Measurements from ENCODE around the gene PRSS53.

PRSS53 gene

GRCh38 chr16:31093132-31093703 lies 4.5 kb upstream of the PRSS53 start:
- peak; percentile 8 for DNase-seq

DNA sequence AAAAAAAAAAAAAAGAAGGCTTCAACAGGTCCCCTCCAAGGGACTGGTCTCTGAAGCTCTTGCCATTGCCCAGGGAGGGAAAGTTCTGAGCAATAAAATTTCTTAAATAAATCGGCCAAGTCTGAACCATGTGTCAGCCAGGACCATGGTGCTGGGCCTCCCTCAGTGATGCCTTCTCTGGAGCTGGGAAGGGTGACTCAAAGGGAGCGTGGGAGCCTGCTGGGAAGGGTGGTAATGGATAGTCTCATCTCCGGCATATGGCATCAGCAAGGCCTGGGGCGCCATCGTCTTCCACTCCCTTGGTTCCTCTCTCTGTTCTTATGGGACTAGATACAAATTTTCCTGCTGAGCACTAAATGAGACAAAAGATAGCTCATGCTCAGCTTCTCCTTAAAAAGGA lies 3.6 kb upstream of the PRSS53 start:
- no peak for DNase-seq

- no peak for DNase-seq
These were observed 1.8 kb upstream of the PRSS53 start for GRCh38 chr16:31090540-31090939.

DNA sequence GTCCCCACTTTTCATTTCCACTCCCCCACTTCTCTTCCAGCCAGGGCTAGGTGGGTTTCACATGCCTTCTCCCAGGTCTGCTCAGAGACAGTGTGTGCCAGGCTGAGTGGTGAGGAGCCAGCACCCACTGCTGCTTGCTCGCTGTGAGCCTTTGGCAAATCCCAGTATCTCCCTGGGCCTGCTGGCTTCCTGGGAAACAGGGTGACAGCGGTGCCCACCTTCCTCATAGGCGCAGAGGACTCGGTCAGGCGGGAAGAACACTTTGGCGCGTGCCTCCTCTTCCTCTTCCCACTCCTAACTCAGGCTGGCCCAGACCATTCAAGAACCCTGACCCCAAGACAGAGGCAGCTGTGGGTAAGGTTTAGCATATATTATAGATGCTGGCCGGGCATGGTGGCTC lies 456 bp upstream of the PRSS53 start:
- DNase-seq = no peak

- DNase-seq = no peak
These were observed 772 bp downstream of the PRSS53 start for GRCh38 chr16:31087971-31088370.

DNA sequence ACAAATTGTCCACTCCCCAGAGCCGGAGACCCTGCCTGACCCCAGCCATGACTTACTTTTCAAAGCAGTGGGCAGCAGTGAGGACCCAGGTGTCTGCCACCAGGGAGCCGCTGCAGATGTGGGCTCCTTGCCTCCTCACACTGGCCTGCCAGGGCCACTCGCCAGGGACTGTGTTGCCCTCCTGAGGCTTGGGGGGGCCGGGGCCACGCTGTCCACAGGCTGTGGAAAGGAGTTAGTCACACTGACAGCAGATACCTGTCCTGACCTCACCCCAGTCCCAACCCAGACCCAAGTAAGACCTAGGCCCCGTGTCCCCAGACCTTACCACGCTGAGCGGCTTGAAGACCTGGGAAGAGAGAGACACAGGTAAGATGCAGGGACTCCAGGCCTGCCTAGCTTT lies 1.3 kb downstream of the PRSS53 start:
- DNase-seq = no peak

- DNase-seq = no peak
These were observed 2.2 kb downstream of the PRSS53 start for GRCh38 chr16:31086629-31086906.

GRCh38 chr16:31085873-31086628 lies 2.7 kb downstream of the PRSS53 start:
- DNase-seq = no peak

- no peak for DNase-seq
These were observed 3.3 kb downstream of the PRSS53 start for GRCh38 chr16:31085411-31085810.

GRCh38 chr16:31084584-31085302 lies 4.0 kb downstream of the PRSS53 start:
- DNase-seq = no peak

DNA sequence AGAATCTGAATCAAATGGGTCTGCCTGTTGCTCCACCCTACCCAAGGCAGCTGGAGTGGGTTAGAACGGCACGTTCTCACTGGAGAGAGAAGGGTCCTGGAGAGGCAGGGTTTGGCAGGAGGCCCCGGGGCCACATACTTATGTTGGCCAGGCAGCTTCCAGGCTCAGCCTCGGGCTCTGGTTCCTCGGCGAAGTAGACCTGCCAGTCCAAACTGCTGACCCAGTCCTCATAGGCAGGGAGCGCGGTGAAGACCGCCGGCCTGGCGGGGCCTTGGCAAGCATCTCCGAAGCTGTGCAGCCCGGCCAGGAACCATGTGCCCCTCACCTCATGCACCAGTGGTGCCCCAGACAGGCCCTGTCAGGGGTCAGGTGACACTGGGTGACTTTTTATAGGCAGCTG lies 4.8 kb downstream of the PRSS53 start:
- DNase-seq = no peak

GRCh38 chr16:31083556-31083955 lies 5.2 kb downstream of the PRSS53 start:
- DNase-seq = no peak

GRCh38 chr16:31083081-31083480 lies 5.7 kb downstream of the PRSS53 start:
- DNase-seq = no peak

DNA sequence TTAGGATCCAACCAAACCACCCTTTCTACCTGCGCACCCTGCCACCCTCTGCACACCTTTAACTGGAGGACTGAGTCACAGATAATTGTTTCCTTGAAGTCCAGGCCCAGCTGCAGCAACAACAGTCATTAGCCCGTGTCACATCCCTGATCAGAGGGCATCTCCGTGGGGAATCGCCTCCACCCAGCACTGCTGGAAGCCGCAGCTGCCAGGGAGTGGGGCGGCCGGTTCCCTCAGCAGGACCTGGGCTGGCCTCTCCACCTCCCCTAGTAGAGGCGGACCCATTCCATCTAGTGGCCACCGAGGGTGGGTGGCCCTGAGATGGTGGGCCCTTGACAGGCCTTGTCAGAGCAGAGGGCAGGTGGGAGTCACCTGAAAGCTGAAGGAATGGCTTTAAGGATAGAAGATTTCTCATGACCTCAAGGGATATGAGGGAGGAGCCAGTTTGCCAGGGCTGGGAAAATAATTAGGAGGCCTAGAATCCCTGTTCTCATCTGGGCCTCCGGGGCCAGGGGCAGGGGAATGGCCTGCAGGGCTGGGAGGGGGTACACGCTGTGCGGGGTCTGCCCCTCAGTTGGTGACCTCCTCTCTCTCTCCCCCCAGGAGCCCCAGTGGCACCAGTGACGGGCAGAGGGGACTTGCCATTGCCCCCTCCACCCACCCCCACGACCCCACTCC lies 6.2 kb downstream of the PRSS53 start:
- no peak for DNase-seq

- DNase-seq = no peak
These were observed 7.1 kb downstream of the PRSS53 start for GRCh38 chr16:31081428-31082351.

DNA sequence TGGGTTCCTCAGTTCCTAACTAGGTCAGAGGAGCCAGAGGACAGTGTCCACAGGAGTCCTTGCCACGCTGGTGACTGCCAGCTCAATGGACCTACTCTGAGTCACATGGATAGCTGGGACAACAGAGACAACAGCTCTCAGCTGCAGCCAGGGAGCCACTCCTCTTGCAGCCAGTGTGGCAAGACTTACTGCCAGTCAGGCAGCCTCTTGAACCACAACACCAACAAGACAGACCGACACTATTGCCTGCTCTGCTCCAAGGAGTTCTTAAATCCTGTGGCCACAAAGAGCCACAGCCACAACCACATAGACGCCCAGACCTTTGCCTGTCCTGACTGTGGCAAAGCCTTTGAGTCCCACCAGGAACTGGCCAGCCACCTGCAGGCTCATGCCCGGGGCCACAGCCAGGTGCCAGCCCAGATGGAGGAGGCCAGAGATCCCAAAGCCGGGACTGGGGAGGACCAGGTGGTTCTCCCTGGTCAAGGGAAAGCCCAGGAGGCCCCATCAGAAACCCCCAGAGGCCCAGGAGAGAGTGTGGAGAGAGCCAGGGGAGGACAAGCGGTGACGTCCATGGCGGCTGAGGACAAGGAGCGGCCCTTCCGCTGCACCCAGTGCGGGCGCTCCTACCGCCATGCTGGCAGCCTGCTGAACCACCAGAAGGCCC lies 7.9 kb downstream of the PRSS53 start:
- DNase-seq = no peak

GRCh38 chr16:31080035-31080629 lies 8.6 kb downstream of the PRSS53 start:
- DNase-seq = no peak

DNA sequence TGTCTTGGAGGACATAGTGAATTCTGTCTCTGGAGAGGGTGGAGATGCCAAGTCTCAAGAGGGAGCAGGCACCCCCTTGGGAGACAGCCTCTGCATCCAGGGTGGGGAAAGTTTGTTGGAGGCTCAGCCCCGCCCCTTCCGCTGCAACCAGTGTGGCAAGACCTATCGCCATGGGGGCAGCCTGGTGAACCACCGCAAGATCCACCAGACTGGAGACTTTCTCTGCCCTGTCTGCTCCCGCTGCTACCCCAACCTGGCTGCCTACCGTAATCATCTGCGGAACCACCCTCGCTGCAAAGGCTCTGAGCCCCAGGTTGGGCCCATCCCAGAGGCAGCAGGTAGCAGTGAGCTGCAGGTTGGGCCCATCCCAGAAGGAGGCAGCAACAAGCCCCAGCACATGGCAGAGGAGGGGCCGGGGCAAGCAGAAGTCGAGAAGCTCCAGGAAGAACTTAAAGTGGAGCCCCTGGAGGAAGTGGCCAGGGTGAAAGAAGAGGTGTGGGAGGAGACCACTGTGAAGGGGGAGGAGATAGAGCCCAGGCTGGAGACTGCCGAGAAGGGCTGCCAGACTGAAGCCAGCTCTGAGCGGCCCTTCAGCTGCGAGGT lies 9.3 kb downstream of the PRSS53 start:
- no peak for DNase-seq

DNA sequence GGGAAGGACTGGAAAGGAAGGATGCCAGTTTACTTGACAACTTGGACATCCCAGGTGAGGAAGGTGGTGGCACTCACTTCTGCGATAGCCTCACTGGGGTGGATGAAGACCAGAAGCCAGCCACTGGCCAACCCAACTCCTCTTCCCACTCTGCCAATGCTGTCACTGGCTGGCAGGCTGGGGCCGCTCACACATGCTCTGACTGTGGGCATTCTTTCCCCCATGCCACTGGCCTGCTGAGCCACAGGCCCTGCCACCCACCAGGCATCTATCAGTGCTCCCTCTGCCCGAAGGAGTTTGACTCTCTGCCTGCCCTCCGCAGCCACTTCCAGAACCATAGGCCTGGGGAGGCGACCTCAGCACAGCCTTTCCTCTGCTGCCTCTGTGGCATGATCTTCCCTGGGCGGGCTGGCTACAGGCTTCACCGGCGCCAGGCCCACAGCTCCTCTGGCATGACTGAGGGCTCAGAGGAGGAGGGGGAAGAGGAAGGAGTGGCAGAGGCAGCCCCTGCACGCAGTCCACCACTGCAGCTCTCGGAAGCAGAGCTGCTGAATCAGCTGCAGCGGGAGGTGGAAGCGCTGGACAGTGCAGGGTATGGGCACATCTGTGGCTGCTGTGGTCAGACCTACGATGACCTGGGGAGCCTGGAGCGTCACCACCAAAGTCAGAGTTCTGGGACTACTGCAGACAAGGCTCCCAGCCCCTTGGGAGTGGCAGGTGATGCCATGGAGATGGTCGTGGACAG lies 10.0 kb downstream of the PRSS53 start:
- DNase-seq = no peak

DNA sequence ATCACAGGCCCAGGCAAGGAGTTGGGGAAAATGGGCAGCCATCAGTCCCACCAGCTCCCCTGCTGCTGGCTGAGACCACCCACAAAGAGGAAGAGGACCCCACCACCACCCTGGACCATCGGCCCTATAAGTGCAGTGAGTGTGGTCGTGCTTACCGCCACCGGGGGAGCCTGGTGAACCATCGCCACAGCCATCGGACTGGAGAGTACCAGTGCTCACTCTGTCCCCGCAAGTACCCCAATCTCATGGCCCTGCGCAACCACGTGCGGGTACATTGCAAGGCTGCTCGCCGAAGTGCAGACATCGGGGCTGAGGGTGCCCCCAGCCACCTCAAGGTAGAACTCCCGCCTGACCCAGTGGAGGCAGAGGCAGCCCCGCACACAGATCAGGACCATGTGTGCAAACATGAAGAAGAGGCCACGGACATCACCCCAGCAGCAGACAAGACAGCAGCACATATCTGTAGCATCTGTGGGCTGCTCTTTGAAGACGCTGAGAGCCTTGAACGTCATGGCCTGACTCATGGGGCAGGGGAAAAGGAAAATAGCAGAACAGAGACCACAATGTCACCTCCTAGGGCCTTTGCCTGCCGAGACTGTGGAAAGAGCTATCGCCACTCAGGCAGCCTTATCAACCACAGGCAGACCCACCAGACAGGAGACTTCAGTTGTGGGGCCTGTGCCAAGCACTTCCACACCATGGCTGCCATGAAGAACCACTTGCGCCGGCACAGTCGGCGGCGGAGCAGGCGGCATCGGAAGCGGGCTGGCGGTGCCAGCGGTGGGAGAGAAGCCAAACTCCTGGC lies 10.9 kb downstream of the PRSS53 start:
- DNase-seq = no peak
